ENCODE measurements around the gene NHSL1.
"Not testable (repeated sequence)": the region's sequence is repeated elsewhere in the genome, so short reads cannot be mapped to it uniquely, and the experiment has no call there.

Gene NHSL1

GRCh38 chr6:138454981-138455706 lies 44.1 kb downstream of the NHSL1 start:
- DNase-seq, result no peak

GRCh38 chr6:138451043-138451442 lies 48.3 kb downstream of the NHSL1 start:
- DNase-seq, result no peak

GRCh38 chr6:138450445-138450844 lies 48.8 kb downstream of the NHSL1 start:
- no peak for DNase-seq

GRCh38 chr6:138446821-138447220 lies 52.5 kb downstream of the NHSL1 start:
- no peak for DNase-seq

- no peak for DNase-seq
These were observed 55.3 kb downstream of the NHSL1 start for GRCh38 chr6:138443979-138444378.

- no peak for DNase-seq
These were observed 56.6 kb downstream of the NHSL1 start for GRCh38 chr6:138442663-138443062.

GRCh38 chr6:138441965-138442364 lies 57.3 kb downstream of the NHSL1 start:
- DNase-seq, result no peak

- no peak for DNase-seq
These were observed 58.4 kb downstream of the NHSL1 start for GRCh38 chr6:138440758-138441357.

GRCh38 chr6:138440296-138440695 lies 59.0 kb downstream of the NHSL1 start:
- DNase-seq, result no peak

- DNase-seq, result no peak
These were observed 59.7 kb downstream of the NHSL1 start for GRCh38 chr6:138439546-138439945.

- no peak for DNase-seq
These were observed 64.4 kb downstream of the NHSL1 start for GRCh38 chr6:138434925-138435324.

GRCh38 chr6:138434096-138434495 lies 65.2 kb downstream of the NHSL1 start:
- no peak for DNase-seq

- no peak for DNase-seq
These were observed 67.3 kb downstream of the NHSL1 start for GRCh38 chr6:138432063-138432356.

GRCh38 chr6:138431256-138432062 lies 67.8 kb downstream of the NHSL1 start:
- DNase-seq, result no peak

GRCh38 chr6:138430361-138431145 lies 68.7 kb downstream of the NHSL1 start:
- DNase-seq, result no peak

- no peak for DNase-seq
These were observed 69.5 kb downstream of the NHSL1 start for GRCh38 chr6:138429761-138430160.

- no peak for DNase-seq
These were observed 70.2 kb downstream of the NHSL1 start for GRCh38 chr6:138428944-138429598.

GRCh38 chr6:138427701-138428100 lies 71.6 kb downstream of the NHSL1 start:
- DNase-seq, result no peak

- no peak for DNase-seq
These were observed 72.7 kb downstream of the NHSL1 start for GRCh38 chr6:138426500-138427123.

- DNase-seq, result not testable (repeated sequence)
These were observed 74.0 kb downstream of the NHSL1 start for GRCh38 chr6:138425256-138425655.

- DNase-seq, result no peak
These were observed 75.0 kb downstream of the NHSL1 start for GRCh38 chr6:138424004-138424904.

Measured in DMS153 (cell line).